ENCODE data around the gene FARP2.

GRCh38 chr2:241491549-241492173 lies 135.6 kb downstream of the FARP2 start:
- TF ChIP-seq, protein P1, sequence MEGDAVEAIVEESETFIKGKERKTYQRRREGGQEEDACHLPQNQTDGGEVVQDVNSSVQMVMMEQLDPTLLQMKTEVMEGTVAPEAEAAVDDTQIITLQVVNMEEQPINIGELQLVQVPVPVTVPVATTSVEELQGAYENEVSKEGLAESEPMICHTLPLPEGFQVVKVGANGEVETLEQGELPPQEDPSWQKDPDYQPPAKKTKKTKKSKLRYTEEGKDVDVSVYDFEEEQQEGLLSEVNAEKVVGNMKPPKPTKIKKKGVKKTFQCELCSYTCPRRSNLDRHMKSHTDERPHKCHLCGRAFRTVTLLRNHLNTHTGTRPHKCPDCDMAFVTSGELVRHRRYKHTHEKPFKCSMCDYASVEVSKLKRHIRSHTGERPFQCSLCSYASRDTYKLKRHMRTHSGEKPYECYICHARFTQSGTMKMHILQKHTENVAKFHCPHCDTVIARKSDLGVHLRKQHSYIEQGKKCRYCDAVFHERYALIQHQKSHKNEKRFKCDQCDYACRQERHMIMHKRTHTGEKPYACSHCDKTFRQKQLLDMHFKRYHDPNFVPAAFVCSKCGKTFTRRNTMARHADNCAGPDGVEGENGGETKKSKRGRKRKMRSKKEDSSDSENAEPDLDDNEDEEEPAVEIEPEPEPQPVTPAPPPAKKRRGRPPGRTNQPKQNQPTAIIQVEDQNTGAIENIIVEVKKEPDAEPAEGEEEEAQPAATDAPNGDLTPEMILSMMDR (CRISPR knock-in tag; IDR thresholded peaks at IDR 0.05): no peak
- TF ChIP-seq ZFYVE20 (CRISPR knock-in tag; IDR thresholded peaks at IDR 0.05; ENCODE audit: borderline replicate concordance, low read depth): no peak

All from HepG2 (cell line).